Cardiac muscle cell (in vitro differentiated cells and primary cell): ENCODE results near the gene TEDC1. TPM values are rescaled to one million over a fixed set of nuclear protein-coding genes. Genes with fewer than 3 reads are reported as not detected.

Experiments used
- DNase-seq, 2 donors: peaks; one replicate each; pipeline versions ENCODE4 v3.0.0 to v3.0.0-alpha.2; 2010 to 2017; ENCODE audit warnings: low read depth in 1 of 2, low spot score in 1 of 2
- H3K27ac ChIP-seq: fragments of 200-600 bp; sonication (generic); 2 replicates; pipeline ENCODE4 v1.5.1; 2016
- H3K27me3 ChIP-seq: fragments of 200-600 bp; sonication (generic); 2 replicates; pipeline ENCODE4 v1.6.0; 2016; ENCODE audit warnings: control low read depth
- H3K36me3 ChIP-seq: fragments of 200-600 bp; sonication (generic); 2 replicates; pipeline ENCODE4 v1.5.1; 2016; ENCODE audit warnings: control low read depth
- H3K4me1 ChIP-seq: fragments of 200-600 bp; sonication (generic); 2 replicates; pipeline ENCODE4 v1.8.1; 2017; ENCODE audit warnings: low read depth, mild to moderate bottlenecking, mixed run types
- H3K4me3 ChIP-seq: fragments of 200-600 bp; sonication (generic); 2 replicates; pipeline ENCODE4 v1.5.1; 2016; ENCODE audit warnings: mild to moderate bottlenecking
- H3K9me3 ChIP-seq: fragments of 200-600 bp; sonication (generic); 2 replicates; pipeline ENCODE4 v1.5.1; 2017; ENCODE audit warnings: low read depth, mild to moderate bottlenecking, control low read depth
- CTCF ChIP-seq: IDR thresholded peaks from 2 replicates; pipeline ENCODE4 v1.5.1; 2012; ENCODE audit warnings: low read depth, mild to moderate bottlenecking, low read length
- polyA plus RNA-seq: library from polyadenylated mRNA; unstranded; fragments of >200 nt; fragmentation: Nextera tagmentation; extraction: Ambion mirVana; gene quantifications from 2 replicates; pipeline ENCODE4 v1.2.1, GENCODE V29; 2016
- total RNA-seq: library from RNA; depleted of rRNA; stranded (reverse); fragments of >200 nt; gene quantifications from 2 replicates; pipeline ENCODE4 v1.2.3, GENCODE V29; 2016

TEDC1 gene
- total RNA-seq (32.0 and 33.0 TPM in 2 replicates), polyA plus RNA-seq (27.4 and 27.6 TPM in 2 replicates)

- H3K27ac ChIP-seq: peak within 1 kb of the TSS; percentile 92
- H3K4me1 ChIP-seq: peaks cover 18% of the 10 kb centered on the region
- H3K4me3 ChIP-seq: peak within 1 kb of the TSS; percentile 45
- H3K36me3 ChIP-seq: no peaks in the 10 kb centered on the region
- TF ChIP-seq CTCF: peak; percentile 64
- peak; percentile 98 to 100 for DNase-seq
- H3K27me3 ChIP-seq: no peaks in the 10 kb centered on the region
- H3K9me3 ChIP-seq: no peaks in the 10 kb centered on the region
Observed at GRCh38 chr14:105490572-105491365, at the start of gene TEDC1. Gene TEDC1 (plus strand): TSS chr14:105491246. CDS start chr14:105491376, 130 bp downstream.

- Histone ChIP-seq H3K36me3 (no peaks in the 10 kb centered on the region), H3K27ac (no peak overlapping the region), H3K27me3 (no peaks in the 10 kb centered on the region), H3K4me1 (peaks cover 8% of the 10 kb centered on the region), H3K4me3 (no peak overlapping the region), H3K9me3 (no peaks in the 10 kb centered on the region)
- no peak for TF ChIP-seq CTCF
- no peak for DNase-seq
Observed at GRCh38 chr14:105442125-105442524, 48.9 kb upstream of the TEDC1 start.

- Histone ChIP-seq H3K27me3 (no peaks in the 10 kb centered on the region), H3K27ac (peak overlapping the region; percentile 17), H3K4me1 (peaks cover 15% of the 10 kb centered on the region), H3K9me3 (no peaks in the 10 kb centered on the region), H3K36me3 (no peaks in the 10 kb centered on the region), H3K4me3 (no peak overlapping the region)
- no peak for DNase-seq
- no peak for TF ChIP-seq CTCF
Observed at GRCh38 chr14:105442834-105443233, 48.2 kb upstream of the TEDC1 start.

- no peak for DNase-seq
- no peaks in the 10 kb centered on the region for H3K27me3 ChIP-seq
- no peak overlapping the region for H3K4me3 ChIP-seq
- peaks cover 22% of the 10 kb centered on the region for H3K4me1 ChIP-seq
- no peaks in the 10 kb centered on the region for H3K9me3 ChIP-seq
- H3K27ac ChIP-seq: no peak overlapping the region
- H3K36me3 ChIP-seq: no peaks in the 10 kb centered on the region
- TF ChIP-seq CTCF: no peak
Observed at GRCh38 chr14:105444859-105445258, 46.2 kb upstream of the TEDC1 start.

GRCh38 chr14:105445290-105445689 lies 45.8 kb upstream of the TEDC1 start:
- no peaks in the 10 kb centered on the region for H3K9me3 ChIP-seq
- H3K4me1 ChIP-seq: peaks cover 22% of the 10 kb centered on the region
- H3K27me3 ChIP-seq: no peaks in the 10 kb centered on the region
- H3K36me3 ChIP-seq: no peaks in the 10 kb centered on the region
- no peak overlapping the region for H3K27ac ChIP-seq
- no peak overlapping the region for H3K4me3 ChIP-seq
- no peak for TF ChIP-seq CTCF
- no peak for DNase-seq
